Gastrocnemius medialis (tissue), 4 donors: ENCODE results near the gene PARP2.

Source experiments
- CTCF ChIP-seq, 5 experiments: fragments of 450-650 bp in 3 of 5; fragments of 200-600 bp in 2 of 5; sonication (generic) in 2 of 5; IDR thresholded peaks in 4 of 5; conservative IDR thresholded peaks in 1 of 5; 1 replicate in 4 of 5; 2 replicates in 1 of 5; pipeline ENCODE4 v1.5.1; 2016 to 2019; ENCODE audit warnings: antibody characterized with exemption in 5 of 5, mild to moderate bottlenecking in 3 of 5, moderate library complexity in 3 of 5
- POLR2A ChIP-seq, 2 donors: fragments of 450-650 bp; IDR thresholded peaks; one replicate each; pipeline ENCODE4 v1.6.1; 2017; ENCODE audit warnings: antibody characterized with exemption in 2 of 2, mild to moderate bottlenecking in 2 of 2, moderate library complexity in 2 of 2

- TF ChIP-seq POLR2A (IDR thresholded peaks at IDR 0.05) (no peak), CTCF (IDR thresholded peaks at IDR 0.05 in 4 of 5, conservative IDR thresholded peaks at IDR 0.05 in 1 of 5) (no peak)
Measured at GRCh38 chr14:20379743-20380142, 36.3 kb downstream of the PARP2 start.
